ENCODE measurements around the gene GATAD2A. TPM values are rescaled to one million over a fixed set of nuclear protein-coding genes. Genes with fewer than 3 reads are reported as not detected.
"Not testable (repeated sequence)": the region's sequence is repeated elsewhere in the genome, so short reads cannot be mapped to it uniquely, and the experiment has no call there.

Gene GATAD2A, protein sequence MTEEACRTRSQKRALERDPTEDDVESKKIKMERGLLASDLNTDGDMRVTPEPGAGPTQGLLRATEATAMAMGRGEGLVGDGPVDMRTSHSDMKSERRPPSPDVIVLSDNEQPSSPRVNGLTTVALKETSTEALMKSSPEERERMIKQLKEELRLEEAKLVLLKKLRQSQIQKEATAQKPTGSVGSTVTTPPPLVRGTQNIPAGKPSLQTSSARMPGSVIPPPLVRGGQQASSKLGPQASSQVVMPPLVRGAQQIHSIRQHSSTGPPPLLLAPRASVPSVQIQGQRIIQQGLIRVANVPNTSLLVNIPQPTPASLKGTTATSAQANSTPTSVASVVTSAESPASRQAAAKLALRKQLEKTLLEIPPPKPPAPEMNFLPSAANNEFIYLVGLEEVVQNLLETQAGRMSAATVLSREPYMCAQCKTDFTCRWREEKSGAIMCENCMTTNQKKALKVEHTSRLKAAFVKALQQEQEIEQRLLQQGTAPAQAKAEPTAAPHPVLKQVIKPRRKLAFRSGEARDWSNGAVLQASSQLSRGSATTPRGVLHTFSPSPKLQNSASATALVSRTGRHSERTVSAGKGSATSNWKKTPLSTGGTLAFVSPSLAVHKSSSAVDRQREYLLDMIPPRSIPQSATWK
- 7.7 TPM for total RNA-seq

GRCh38 chr19:19404879-19405860 lies at the start of gene GATAD2A:
Gene GATAD2A, plus strand, starts transcription at chr19:19405675. Its CDS starts 59,671 bp downstream, at chr19:19465346.
- FAIRE-seq (no peak), DNase-seq (ENCODE audit: low spot score in 2 of 2) (peak; percentile 95 to 98)

DNA sequence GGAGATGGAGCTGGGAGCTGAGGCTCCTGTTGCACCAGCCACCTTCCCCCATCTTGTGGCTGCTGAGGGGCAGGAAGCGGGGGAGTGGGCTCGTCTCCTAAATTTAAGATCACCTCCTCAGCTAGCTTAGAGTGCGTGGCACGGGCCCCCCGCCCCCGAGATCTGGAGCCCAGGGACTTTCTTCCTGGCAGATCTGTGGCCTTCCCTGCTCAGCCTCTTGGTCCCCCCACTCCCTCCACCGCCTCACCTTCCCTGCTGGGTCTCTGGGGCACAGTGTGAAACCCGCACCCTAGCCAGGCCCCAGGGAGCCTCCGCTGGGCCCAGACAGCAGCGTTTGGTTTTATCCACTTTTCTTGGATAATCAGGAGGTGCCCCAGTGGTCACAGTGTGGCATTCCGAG lies 49.0 kb upstream of the GATAD2A start:
- DNase-seq (ENCODE audit: low spot score in 2 of 2) = no peak
- FAIRE-seq = no peak

DNA sequence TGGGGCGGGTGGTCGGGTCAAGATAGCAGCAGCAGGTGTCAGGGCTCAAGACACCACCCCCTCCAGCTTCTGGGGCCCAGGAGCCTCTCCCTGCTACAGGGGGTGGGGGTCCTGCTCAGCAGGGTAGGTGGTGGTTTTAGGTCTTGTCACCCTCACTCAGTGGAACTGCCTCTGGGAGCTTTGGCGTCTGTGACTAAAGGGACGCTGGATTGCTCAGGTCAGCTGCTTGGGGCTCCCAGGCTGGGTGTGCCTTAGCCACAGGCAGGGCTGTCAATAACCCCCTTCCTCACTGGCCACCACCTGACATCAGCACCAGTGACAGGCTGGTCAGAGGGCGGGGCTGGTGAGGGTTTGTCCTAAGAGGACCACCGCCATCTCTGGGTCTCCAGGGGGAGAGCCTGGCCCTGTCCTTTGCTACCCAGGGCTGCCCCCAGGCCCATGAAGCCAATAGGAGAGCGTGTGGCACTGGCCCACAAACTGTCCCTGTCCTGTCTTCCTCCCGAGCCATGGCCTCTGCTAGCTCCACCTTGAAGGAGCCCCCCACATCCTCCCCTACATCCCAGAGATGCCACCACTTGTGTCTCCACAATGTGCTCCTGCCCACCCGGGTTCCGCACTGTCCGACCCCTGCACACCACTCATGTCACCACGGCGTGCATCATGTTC lies 48.4 kb upstream of the GATAD2A start:
- DNase-seq (ENCODE audit: low spot score in 2 of 2) = no peak
- FAIRE-seq = no peak

DNA sequence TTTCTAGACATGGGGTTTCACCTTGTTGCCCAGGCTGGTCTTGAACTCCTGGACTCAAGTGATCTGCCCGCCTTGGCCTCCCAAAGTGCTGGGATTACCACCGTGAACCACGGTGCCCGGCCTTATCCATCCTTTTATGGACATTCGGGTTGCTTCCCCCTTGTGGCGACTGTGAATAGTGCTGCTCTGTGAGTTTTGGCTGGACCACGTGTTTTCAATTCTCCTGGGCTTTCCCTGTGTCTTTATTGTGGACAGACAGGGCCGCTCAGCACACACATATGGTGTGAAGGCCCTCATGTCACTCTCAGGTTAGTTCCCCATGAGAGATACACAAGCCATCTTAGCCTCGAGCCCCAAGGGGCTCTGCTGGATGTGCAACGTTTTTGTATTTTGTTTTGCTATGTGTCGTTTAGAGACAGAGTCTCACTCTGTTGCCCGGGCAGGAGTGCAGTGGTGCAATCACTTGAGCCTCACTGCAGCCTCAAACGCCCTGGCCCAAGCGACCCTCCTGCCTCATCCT lies 44.3 kb upstream of the GATAD2A start:
- FAIRE-seq (no peak), DNase-seq (ENCODE audit: low spot score in 2 of 2) (peak; percentile 60 to 86)

GRCh38 chr19:19362075-19362474 lies 43.4 kb upstream of the GATAD2A start:
- no peak for DNase-seq (ENCODE audit: low spot score in 2 of 2)
- FAIRE-seq = no peak

DNA sequence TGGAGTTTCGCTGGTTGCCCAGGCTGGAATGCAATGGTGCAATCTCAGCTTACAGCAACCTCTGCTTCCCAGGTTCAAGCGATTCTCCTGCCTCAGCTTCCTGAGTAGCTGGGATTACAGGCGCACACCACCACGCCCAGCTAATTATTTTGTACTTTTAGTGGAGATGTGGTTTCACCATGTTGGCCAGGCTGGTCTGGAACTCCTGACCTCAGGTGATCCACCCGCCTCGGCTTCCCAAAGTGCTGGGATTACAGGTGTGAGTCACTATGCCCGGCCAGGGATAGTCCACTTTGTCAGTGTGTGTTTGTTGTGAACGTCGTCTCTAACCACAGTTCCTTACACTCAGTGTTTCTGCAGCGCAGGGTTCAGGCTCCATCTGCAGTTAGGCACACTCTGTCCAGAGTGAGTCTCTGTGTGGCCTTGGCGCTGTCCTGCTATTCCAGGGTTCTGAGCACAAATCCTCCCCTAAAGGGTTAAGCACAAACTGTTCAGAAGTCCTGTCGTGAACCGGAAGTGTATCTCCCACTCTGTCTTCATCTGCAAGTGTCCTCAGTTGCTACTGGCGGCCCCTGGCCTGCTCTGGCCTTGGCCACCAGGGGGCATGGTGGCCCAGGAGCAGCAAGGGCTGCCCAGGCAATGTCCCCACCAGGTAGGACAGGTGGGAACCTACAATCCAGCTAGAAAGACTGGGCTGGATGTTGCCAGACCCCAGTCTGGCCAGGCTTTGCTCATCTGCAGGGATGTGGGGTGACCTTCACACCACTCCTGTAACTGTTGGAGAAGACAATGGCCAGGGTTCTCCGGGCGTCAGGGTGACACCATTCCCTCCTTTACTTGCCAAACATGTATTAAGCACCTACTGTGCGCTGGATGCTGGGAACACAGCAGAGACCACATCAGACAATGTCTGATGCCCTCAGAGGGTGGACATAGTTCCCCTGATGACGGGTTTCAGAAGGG lies 38.8 kb upstream of the GATAD2A start:
- no peak for FAIRE-seq
- no peak for DNase-seq (ENCODE audit: low spot score in 2 of 2)

DNA sequence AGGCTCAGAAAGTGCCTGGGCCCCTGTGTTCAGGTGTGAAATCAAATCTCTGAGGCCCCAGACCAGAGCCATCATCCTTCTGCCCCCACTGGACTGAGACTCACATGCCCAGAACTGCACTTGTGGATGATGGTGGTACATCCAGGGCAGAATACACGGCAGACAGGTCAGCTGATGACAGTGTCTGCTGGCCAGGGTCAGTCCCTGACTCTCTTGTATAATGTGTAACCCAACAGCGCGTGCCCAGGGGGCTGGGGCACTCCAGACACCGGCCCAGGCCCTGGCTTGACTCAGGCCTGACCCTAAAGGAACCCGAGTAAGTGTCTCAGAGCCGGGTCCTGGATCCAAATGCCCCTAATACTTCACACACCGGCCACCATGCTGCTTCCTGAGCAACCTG lies 37.4 kb upstream of the GATAD2A start:
- DNase-seq (ENCODE audit: low spot score in 2 of 2) = no peak
- no peak for FAIRE-seq

- no peak for DNase-seq (ENCODE audit: low spot score in 2 of 2)
- no peak for FAIRE-seq
Observed at GRCh38 chr19:19371059-19371458, 34.4 kb upstream of the GATAD2A start.

- FAIRE-seq (no peak), DNase-seq (ENCODE audit: low spot score in 2 of 2) (no peak)
Observed at GRCh38 chr19:19372656-19373416, 32.6 kb upstream of the GATAD2A start.

DNA sequence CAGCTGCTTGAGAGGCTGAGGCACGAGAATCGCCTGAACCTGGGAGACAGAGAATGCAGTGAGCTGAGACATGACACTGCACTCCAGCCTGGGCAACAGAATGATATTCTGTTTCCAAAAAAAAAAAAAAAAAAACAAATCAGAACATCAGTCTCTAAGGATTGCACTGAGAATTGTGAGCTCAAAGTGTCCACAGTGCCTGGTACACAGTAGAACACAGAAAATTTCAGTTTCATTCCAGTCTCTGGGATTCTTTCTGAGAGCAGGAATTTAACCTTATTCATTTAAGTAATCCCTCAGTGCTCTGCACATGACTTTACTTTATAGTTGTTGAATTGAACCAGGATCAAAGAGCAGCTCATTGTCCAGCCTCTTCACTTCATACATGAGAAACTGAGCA lies 25.9 kb upstream of the GATAD2A start:
- no peak for FAIRE-seq

DNA sequence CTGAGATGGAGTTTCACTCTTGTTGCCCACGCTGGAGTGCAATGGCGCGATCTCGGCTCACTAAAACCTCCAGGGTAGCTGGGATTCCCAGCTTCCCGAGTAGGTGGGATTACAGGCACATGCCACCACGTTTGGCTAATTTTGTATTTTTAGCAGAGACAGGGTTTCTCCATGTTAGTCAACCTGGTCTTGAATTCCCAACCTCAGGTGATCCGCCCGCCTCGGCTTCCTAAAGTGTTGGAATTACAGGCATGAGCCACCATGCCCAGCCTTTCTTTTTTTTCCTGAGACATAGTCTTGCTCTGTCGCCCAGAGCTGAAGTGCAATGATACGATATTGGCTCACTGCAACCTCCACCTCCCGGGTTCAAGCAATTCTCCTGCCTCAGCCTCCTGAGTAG lies 25.2 kb upstream of the GATAD2A start:
- not testable (repeated sequence) for DNase-seq (ENCODE audit: low spot score in 2 of 2); FAIRE-seq

More for the DNA sequence above, 25.9 kb upstream of the GATAD2A start:
- DNase-seq (ENCODE audit: low spot score in 2 of 2) = no peak

GRCh38 chr19:19381007-19381926 lies 24.2 kb upstream of the GATAD2A start:
- no peak for DNase-seq (ENCODE audit: low spot score in 2 of 2)

DNA sequence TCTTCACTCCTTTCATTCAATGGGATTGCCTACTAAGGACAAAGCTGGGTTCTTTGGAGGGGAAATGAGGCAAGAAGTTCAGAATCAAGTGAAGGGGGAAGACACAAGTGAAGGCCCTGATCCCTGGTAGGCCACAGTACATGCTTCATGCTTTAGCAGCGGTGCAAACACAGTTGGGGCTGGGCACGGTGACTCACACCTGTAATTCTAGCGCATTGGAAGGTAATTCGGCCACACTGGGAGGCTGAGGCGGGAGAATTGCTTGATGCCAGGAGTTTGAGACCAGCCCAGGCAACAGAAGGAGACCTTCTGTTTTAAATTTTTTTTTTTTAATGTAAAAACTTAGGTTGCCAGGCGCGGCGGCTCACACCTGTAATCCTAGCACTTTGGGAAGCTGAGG lies 23.4 kb upstream of the GATAD2A start:
- DNase-seq (ENCODE audit: low spot score in 2 of 2) = no peak
- no peak for FAIRE-seq

More at GRCh38 chr19:19381007-19381926, 24.2 kb upstream of the GATAD2A start:
- FAIRE-seq = no peak

DNA sequence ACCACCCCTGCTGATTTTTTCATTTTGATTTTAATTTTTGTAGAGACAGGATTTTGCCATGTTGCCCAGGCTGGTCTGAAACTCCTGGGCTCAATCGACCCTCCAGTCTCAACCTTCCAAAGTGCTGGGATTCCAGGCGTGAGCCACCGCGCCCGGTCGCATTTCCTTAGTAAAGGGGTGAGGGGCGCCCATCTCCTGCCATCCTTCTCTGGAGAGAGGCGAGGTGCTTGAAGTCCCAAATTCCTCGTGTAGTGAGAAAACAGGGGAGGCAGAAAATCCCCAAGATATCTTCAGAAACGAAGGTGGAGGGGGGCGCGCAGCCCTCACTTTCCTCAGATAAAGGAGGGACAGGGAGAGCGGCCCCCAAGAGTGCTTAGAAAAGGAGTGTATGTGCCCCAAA lies 21.0 kb upstream of the GATAD2A start:
- FAIRE-seq = no peak
- no peak for DNase-seq (ENCODE audit: low spot score in 2 of 2)

DNA sequence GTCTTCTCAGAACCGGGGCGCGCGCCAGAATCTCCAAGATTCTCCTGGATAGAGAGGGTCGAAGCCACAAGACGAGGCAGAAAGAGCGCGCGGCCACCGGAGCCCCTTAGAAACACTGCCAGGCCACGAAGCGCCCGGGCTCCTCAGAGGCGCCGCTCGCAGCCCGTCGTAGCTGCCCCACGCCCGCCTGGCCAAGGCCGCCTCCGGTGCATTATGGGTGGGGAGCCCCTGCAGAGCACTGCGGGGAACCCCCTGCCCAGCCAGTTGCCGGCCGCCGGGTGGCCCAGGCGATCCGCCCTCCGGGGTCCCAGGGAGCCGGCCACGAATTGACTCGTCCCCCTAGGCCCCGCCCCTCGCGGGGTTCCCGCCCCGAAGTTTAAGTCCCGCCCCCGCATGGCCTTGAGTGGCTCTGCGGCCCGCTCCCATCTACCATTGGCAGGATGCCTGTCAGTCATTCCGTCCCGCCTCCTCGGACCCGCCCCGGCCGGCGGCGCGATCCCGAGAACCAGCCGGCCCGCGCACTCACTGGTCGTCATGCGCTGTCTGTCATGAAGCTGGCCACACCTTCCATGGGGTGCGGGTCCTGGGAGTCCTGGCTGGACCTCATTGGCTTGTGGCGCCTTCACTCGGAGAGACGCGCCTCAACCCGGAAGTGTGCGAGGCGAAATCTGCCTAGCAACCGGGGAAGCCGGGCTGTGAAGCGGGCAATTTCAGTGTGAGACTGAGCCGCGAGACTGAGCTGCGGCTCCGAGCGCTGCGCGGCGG lies 20.2 kb upstream of the GATAD2A start:
- FAIRE-seq (peak; percentile 94), DNase-seq (ENCODE audit: low spot score in 2 of 2) (peak; percentile 95 to 97)

All from frontal cortex (tissue), 4 donors.